HG03097 (cell line): ENCODE data around the gene NPVF.

Source experiments
- ATAC-seq: cut with Tn5 transposase; IDR thresholded peaks from one replicate; pipeline ENCODE4 v1.9.1; 2021; ENCODE audit not compliant: unreplicated experiment, low FRiP score

NPVF gene

GRCh38 chr7:25179325-25179724, 49.0 kb downstream of the NPVF start:
- no peak for ATAC-seq
